Glutamatergic neuron (in vitro differentiated cells): ENCODE results near the gene PIGQ. TPM values are rescaled to one million over a fixed set of nuclear protein-coding genes. Genes with fewer than 3 reads are reported as not detected.

ENCODE experiments used
- DNase-seq: peaks from one replicate; pipeline ENCODE4 v3.0.0; 2022
- H3K27ac Mint-ChIP-seq: one replicate; pipeline ENCODE4 v1.8.0; 2020; ENCODE audit warnings: mild to moderate bottlenecking, mixed read lengths, inconsistent platforms; ENCODE audit not compliant: unreplicated experiment
- H3K27me3 Mint-ChIP-seq: one replicate; pipeline ENCODE4 v1.8.0; 2020; ENCODE audit warnings: mild to moderate bottlenecking, moderate library complexity, mixed read lengths, inconsistent platforms; ENCODE audit not compliant: unreplicated experiment
- H3K36me3 Mint-ChIP-seq: one replicate; pipeline ENCODE4 v1.8.0; 2020; ENCODE audit warnings: mild to moderate bottlenecking, mixed read lengths, inconsistent platforms; ENCODE audit not compliant: unreplicated experiment
- H3K4me1 Mint-ChIP-seq: one replicate; pipeline ENCODE4 v1.8.0; 2020; ENCODE audit warnings: mild to moderate bottlenecking, low read depth, mixed read lengths, inconsistent platforms; ENCODE audit not compliant: unreplicated experiment
- H3K4me3 Mint-ChIP-seq: one replicate; pipeline ENCODE4 v1.8.0; 2020; ENCODE audit warnings: mild to moderate bottlenecking, mixed read lengths, inconsistent platforms; ENCODE audit not compliant: unreplicated experiment
- H3K9me3 Mint-ChIP-seq: one replicate; pipeline ENCODE4 v1.8.0; 2020; ENCODE audit warnings: mild to moderate bottlenecking, moderate library complexity, mixed read lengths, inconsistent platforms; ENCODE audit not compliant: unreplicated experiment
- total RNA-seq: library from RNA; stranded (reverse); fragmentation: NEBNext Ultra II Directional; extraction: Animal tissue kit (Norgen Biotek cat#: 25700); gene quantifications from one replicate; pipeline ENCODE4 v1.2.1, GENCODE V29; 2021; ENCODE audit not compliant: unreplicated experiment
- TF ChIP-seq, protein P1 (sequence below): fragments of 200-600 bp; sonication (generic); IDR thresholded peaks from one replicate; pipeline ENCODE4 v1.5.0; 2021; ENCODE audit not compliant: partially characterized antibody, unreplicated experiment

Gene PIGQ
- total RNA-seq, 1 donor from 2014 or later: 85.0 TPM

GRCh38 chr16:534856-535445 lies 34.8 kb upstream of the PIGQ start:
- DNase-seq: no peak
- Mint-ChIP-seq H3K9me3 (no peaks in the 10 kb centered on the region), H3K36me3 (no peaks in the 10 kb centered on the region), H3K4me1 (peaks cover 3% of the 10 kb centered on the region), H3K27ac (no peak overlapping the region), H3K4me3 (no peak overlapping the region), H3K27me3 (peaks cover under 1% of the 10 kb centered on the region)
- TF ChIP-seq, protein P1, sequence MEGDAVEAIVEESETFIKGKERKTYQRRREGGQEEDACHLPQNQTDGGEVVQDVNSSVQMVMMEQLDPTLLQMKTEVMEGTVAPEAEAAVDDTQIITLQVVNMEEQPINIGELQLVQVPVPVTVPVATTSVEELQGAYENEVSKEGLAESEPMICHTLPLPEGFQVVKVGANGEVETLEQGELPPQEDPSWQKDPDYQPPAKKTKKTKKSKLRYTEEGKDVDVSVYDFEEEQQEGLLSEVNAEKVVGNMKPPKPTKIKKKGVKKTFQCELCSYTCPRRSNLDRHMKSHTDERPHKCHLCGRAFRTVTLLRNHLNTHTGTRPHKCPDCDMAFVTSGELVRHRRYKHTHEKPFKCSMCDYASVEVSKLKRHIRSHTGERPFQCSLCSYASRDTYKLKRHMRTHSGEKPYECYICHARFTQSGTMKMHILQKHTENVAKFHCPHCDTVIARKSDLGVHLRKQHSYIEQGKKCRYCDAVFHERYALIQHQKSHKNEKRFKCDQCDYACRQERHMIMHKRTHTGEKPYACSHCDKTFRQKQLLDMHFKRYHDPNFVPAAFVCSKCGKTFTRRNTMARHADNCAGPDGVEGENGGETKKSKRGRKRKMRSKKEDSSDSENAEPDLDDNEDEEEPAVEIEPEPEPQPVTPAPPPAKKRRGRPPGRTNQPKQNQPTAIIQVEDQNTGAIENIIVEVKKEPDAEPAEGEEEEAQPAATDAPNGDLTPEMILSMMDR: no peak

DNA sequence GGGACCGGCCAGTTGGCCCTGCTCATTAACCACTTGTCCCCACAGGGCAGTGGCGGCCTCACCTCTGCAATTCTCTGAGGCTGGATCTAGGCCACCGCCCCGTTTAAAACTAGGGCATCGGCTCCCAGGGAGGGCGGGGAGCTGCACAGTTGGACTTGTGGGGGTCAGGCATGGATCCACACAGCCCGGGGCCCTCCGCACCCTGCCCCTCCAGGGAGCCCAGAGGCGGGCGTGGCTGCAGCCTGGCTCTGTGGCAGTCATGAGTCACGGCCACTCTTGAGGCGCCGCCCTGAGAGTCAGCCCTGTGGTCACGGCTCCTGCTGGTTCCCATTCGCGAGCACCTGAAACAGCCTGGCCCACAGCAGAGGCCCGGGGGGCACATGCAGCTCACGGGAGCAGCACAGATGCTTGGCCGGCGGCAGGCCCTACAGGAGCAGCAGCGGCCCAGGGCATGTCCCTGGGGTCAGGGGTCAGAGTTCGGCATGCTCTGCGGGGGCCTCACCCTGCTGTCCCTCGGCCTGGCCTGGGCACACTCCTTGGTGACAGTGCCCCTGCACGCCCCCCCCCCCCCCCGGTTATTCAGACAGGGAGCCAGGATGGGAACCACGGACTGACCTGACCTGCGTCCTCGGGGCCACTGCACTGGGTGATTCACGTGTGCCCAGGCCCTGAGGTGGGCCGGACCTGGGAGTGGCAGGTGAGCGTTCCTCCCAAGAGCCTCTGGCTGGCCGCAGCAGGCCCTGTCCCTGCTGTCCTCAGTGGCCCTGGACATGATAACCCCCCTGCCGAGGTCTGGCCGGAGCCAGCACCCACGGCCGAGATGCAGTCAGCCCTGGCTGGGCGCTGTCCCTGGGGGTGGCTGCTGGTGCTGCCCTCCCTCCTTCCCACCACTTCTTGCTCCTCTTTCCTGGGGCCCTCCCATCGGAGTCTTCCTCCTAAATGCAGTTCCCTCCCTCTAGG lies 34.0 kb upstream of the PIGQ start:
- no peak overlapping the region for H3K4me3 Mint-ChIP-seq
- DNase-seq: no peak
- H3K27me3 Mint-ChIP-seq: no peaks in the 10 kb centered on the region
- H3K27ac Mint-ChIP-seq: no peak overlapping the region
- H3K36me3 Mint-ChIP-seq: no peaks in the 10 kb centered on the region
- no peaks in the 10 kb centered on the region for H3K4me1 Mint-ChIP-seq
- H3K9me3 Mint-ChIP-seq: no peaks in the 10 kb centered on the region
- TF ChIP-seq, protein P1: no peak

GRCh38 chr16:536746-537145 lies 33.0 kb upstream of the PIGQ start:
- Mint-ChIP-seq H3K27me3 (no peaks in the 10 kb centered on the region), H3K4me3 (no peak overlapping the region), H3K27ac (no peak overlapping the region), H3K9me3 (no peaks in the 10 kb centered on the region), H3K4me1 (no peaks in the 10 kb centered on the region), H3K36me3 (no peaks in the 10 kb centered on the region)
- DNase-seq: no peak
- TF ChIP-seq, protein P1: no peak

- Mint-ChIP-seq H3K36me3 (no peaks in the 10 kb centered on the region), H3K9me3 (peaks cover 3% of the 10 kb centered on the region), H3K4me1 (no peaks in the 10 kb centered on the region), H3K4me3 (no peak overlapping the region), H3K27ac (no peak overlapping the region), H3K27me3 (no peaks in the 10 kb centered on the region)
- TF ChIP-seq, protein P1: peak; percentile 24
- DNase-seq: no peak
These were observed 32.1 kb upstream of the PIGQ start for GRCh38 chr16:537415-538335.
